ENCODE results near the gene PLPP1.

The PLPP1 gene

GRCh38 chr5:55432549-55432948 lies 102.2 kb downstream of the PLPP1 start:
- TF ChIP-seq, protein P1, sequence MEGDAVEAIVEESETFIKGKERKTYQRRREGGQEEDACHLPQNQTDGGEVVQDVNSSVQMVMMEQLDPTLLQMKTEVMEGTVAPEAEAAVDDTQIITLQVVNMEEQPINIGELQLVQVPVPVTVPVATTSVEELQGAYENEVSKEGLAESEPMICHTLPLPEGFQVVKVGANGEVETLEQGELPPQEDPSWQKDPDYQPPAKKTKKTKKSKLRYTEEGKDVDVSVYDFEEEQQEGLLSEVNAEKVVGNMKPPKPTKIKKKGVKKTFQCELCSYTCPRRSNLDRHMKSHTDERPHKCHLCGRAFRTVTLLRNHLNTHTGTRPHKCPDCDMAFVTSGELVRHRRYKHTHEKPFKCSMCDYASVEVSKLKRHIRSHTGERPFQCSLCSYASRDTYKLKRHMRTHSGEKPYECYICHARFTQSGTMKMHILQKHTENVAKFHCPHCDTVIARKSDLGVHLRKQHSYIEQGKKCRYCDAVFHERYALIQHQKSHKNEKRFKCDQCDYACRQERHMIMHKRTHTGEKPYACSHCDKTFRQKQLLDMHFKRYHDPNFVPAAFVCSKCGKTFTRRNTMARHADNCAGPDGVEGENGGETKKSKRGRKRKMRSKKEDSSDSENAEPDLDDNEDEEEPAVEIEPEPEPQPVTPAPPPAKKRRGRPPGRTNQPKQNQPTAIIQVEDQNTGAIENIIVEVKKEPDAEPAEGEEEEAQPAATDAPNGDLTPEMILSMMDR (IDR thresholded peaks at IDR 0.05; ENCODE audit: low read depth, low read length, missing control alignments): no peak
- in situ Hi-C loops (cut with HindIII; ENCODE audit: low pct_ligation_motif_present, low sequenced_read_pairs): no loop called here
- H3K27ac ChIP-seq: no peak overlapping the region
- no peak for DNase-seq
- no peaks in the 10 kb centered on the region for H3K27me3 ChIP-seq (replicated peaks)
- no peak overlapping the region for H3K4me3 ChIP-seq (ENCODE audit: low read depth, low read length)
- peaks cover 18% of the 10 kb centered on the region for H3K36me3 ChIP-seq (replicated peaks)

DNA sequence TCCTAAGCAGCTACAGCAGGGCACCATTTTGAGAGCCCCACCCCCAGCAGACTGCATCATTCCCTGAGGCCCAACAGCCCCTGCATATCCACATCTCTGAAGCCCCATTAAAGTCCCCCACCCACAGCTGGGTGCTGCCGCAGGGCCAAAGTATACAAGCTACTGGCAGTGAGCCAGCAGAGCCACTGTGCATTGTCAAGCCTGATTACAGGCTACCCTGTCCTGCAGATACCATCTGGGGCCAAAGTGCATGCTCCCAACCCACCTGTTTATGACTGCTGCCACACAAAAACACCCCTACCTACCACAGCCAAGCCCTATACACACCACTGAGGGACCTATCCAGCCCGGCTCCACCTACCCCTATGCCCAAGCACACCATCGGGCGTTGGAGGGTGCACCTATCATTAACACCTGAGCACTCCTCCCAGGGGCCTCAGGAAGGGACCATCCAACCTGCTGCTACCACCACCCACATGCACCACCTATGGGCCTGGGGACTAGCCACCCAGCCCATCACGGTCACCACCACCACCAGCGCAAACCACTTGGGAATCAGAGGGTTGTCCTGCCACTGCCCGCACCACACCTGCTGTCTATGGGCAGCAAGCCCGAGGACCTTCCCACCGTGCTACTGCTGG lies 105.0 kb downstream of the PLPP1 start:
- in situ Hi-C loops (cut with HindIII; ENCODE audit: low pct_ligation_motif_present, low sequenced_read_pairs): no loop called here
- H3K4me3 ChIP-seq (ENCODE audit: low read depth, low read length): no peak overlapping the region
- TF ChIP-seq, protein P1 (IDR thresholded peaks at IDR 0.05; ENCODE audit: low read depth, low read length, missing control alignments): no peak
- peaks cover 21% of the 10 kb centered on the region for H3K36me3 ChIP-seq (replicated peaks)
- no peaks in the 10 kb centered on the region for H3K27me3 ChIP-seq (replicated peaks)
- H3K27ac ChIP-seq: no peak overlapping the region
- no peak for DNase-seq

DNA sequence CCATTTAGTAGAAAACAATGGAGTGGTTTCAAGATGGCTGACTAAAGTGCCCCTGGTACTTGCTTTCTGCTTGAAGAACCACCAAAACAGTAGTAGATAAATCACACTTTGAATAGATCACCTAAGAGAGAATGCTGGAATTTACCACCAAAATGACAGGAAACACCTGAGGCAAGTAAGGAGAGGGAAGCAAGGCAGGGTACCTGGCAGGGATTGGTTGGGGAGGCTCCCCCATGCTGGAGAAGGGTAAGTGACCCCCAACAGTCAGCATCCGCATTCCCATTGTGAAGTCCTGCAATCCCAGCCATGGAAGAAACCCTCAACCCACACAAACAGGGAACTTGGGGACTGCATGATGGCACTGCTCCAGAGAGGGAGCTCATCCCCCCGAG lies 105.5 kb downstream of the PLPP1 start:
- H3K27me3 ChIP-seq (replicated peaks): no peaks in the 10 kb centered on the region
- in situ Hi-C loops (cut with HindIII; ENCODE audit: low pct_ligation_motif_present, low sequenced_read_pairs): no loop called here
- TF ChIP-seq, protein P1 (IDR thresholded peaks at IDR 0.05; ENCODE audit: low read depth, low read length, missing control alignments): no peak
- H3K27ac ChIP-seq: no peak overlapping the region
- peaks cover 23% of the 10 kb centered on the region for H3K36me3 ChIP-seq (replicated peaks)
- no peak overlapping the region for H3K4me3 ChIP-seq (ENCODE audit: low read depth, low read length)
- no peak for DNase-seq

DNA sequence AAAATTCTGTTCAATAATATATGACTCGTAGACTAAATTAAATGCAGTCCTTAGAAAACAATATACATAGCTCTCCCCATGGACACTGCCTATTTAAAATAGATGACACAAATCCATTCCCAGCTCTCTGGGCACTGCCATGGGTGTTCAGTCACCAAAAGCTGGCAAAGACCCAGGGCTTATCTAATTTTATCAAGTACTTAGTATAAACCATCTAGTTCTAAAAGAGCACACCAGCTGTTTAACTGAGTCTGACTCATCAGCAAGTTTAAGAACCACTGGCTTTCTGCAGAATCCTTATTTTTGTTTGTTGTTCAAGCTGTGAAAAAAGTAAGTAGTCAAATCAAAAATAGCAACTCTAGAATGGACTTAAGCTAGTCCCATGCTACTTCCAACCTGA lies 107.6 kb downstream of the PLPP1 start:
- TF ChIP-seq, protein P1 (IDR thresholded peaks at IDR 0.05; ENCODE audit: low read depth, low read length, missing control alignments): no peak
- Histone ChIP-seq H3K36me3 (replicated peaks) (peaks cover 31% of the 10 kb centered on the region), H3K4me3 (ENCODE audit: low read depth, low read length) (no peak overlapping the region), H3K27ac (no peak overlapping the region), H3K27me3 (replicated peaks) (no peaks in the 10 kb centered on the region)
- in situ Hi-C loops (cut with HindIII; ENCODE audit: low pct_ligation_motif_present, low sequenced_read_pairs): no loop called here
- DNase-seq: peak; percentile 68

- H3K36me3 ChIP-seq (replicated peaks): peaks cover 31% of the 10 kb centered on the region
Measured at GRCh38 chr5:55426455-55426854, 108.3 kb downstream of the PLPP1 start.

More at GRCh38 chr5:55426455-55426854, 108.3 kb downstream of the PLPP1 start:
- TF ChIP-seq, protein P1 (IDR thresholded peaks at IDR 0.05; ENCODE audit: low read depth, low read length, missing control alignments): no peak
- no peak for DNase-seq
- in situ Hi-C loops (cut with HindIII; ENCODE audit: low pct_ligation_motif_present, low sequenced_read_pairs): no loop called here
- no peak overlapping the region for H3K27ac ChIP-seq
- H3K4me3 ChIP-seq (ENCODE audit: low read depth, low read length): no peak overlapping the region
- no peaks in the 10 kb centered on the region for H3K27me3 ChIP-seq (replicated peaks)
